ENCODE measurements around the gene HERC4.

Gene HERC4

DNA sequence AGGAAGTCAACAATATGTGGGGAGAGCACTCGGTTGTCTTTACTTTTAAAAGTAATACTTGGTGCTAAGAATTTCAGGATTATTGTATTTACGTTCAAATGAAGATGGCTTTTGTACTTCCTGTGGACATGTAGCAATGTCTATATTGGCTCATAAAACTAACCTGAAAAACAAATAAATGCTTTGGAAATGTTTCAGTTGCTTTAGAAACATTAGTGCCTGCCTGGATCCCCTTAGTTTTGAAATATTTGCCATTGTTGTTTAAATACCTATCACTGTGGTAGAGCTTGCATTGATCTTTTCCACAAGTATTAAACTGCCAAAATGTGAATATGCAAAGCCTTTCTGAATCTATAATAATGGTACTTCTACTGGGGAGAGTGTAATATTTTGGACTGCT lies 157.9 kb downstream of the HERC4 start:
- ChIA-PET POLR2A (no interaction called here), CTCF (interaction anchor here (0.6 kb wide), 1 partner anchor 102 kb away, joined by 4 read pairs; no protein-coding TSS in a partner anchor)
- TF ChIP-seq HDGF (IDR thresholded peaks at IDR 0.05; ENCODE audit: borderline replicate concordance) = no peak
- no peak for TF ChIP-seq SUZ12 (IDR thresholded peaks at IDR 0.05)
- TF ChIP-seq LEF1 (IDR thresholded peaks at IDR 0.05; ENCODE audit: borderline replicate concordance) = no peak
- no peak for TF ChIP-seq ARNT (IDR thresholded peaks at IDR 0.05)
- TF ChIP-seq SP1 (IDR thresholded peaks at IDR 0.05) = no peak
- TF ChIP-seq ELF4 (IDR thresholded peaks at IDR 0.05) = no peak
- TF ChIP-seq NFRKB (IDR thresholded peaks at IDR 0.05) = no peak
- TF ChIP-seq ZNF384 (IDR thresholded peaks at IDR 0.05) = no peak
- no peak for TF ChIP-seq FOXK2 (IDR thresholded peaks at IDR 0.05)
- no peak for TF ChIP-seq CTBP1 (IDR thresholded peaks at IDR 0.05; ENCODE audit: borderline replicate concordance)
- TF ChIP-seq, protein P1, sequence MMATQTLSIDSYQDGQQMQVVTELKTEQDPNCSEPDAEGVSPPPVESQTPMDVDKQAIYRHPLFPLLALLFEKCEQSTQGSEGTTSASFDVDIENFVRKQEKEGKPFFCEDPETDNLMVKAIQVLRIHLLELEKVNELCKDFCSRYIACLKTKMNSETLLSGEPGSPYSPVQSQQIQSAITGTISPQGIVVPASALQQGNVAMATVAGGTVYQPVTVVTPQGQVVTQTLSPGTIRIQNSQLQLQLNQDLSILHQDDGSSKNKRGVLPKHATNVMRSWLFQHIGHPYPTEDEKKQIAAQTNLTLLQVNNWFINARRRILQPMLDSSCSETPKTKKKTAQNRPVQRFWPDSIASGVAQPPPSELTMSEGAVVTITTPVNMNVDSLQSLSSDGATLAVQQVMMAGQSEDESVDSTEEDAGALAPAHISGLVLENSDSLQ (IDR thresholded peaks at IDR 0.05) = no peak
- TF ChIP-seq FOXM1 (IDR thresholded peaks at IDR 0.05; ENCODE audit: borderline replicate concordance) = no peak
- no peak for TF ChIP-seq BHLHE40 (IDR thresholded peaks at IDR 0.05; ENCODE audit: borderline replicate concordance)
- no peak for TF ChIP-seq FOXA1 (IDR thresholded peaks at IDR 0.05)
- no peak for DNase-seq (ENCODE audit: extremely low spot score)

DNA sequence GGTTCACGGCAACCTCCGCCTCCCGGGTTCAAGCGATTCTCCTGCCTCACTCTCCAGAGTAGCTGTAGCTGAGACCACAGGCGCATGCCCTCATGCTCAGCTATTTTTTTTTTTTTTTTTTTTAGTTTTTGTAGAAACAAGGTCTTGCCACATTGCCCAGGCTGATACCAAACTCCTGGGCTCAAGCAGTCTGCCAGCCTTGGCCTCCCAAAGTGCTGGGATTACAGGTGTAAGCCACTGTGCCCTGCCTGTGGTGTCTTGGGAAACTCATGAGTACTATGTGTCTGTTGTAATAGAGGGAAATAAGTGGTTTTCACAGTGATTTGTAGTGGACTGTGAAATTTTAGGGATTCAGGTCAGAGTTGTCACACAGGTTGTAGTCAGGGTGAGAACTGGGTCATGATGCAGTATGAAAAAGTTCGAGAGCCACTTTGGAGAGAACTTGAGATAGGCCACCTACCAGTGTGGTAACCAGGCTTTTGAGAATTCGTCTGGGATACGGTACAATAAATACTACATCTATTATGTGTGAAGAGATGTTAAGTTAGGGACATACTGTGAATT lies 160.2 kb downstream of the HERC4 start:
- ChIA-PET POLR2A (no interaction called here), CTCF (no interaction called here)
- TF ChIP-seq BHLHE40 (IDR thresholded peaks at IDR 0.05; ENCODE audit: borderline replicate concordance) (no peak), L3MBTL2 (conservative IDR thresholded peaks at IDR 0.05) (no peak), FOXM1 (IDR thresholded peaks at IDR 0.05; ENCODE audit: borderline replicate concordance) (no peak)
- no peak for DNase-seq (ENCODE audit: extremely low spot score)

DNA sequence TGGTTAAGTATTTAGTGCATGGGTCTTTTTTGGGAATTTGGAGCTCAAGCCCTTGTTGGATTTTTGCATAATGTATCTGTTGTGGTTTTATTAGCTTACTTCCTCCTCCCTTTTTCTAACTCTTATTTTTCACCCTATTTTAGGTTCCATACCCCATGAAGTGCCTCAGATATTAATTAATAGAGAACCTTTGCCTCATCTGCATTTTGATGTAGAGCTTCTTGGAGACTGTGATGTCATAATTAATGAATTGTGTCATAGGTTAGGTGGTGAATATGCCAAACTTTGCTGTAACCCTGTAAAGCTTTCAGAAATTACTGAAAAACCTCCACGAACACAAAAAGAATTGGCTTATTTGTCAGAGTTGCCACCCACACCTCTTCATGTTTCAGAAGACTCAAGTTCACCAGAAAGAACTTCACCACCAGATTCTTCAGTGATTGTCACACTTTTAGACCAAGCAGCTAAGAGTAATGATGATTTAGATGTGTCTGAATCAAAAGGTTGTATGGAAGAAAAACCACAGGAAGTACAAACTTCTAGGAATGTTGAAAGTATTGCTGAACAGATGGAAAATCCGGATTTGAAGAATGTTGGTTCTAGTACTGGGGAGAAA lies 162.6 kb downstream of the HERC4 start:
- ChIA-PET CTCF (no interaction called here), POLR2A (no interaction called here)
- no peak for DNase-seq (ENCODE audit: extremely low spot score)
- TF ChIP-seq FOXM1 (IDR thresholded peaks at IDR 0.05; ENCODE audit: borderline replicate concordance) = no peak
- TF ChIP-seq ELF4 (IDR thresholded peaks at IDR 0.05) = no peak
- TF ChIP-seq LEF1 (IDR thresholded peaks at IDR 0.05; ENCODE audit: borderline replicate concordance) = no peak
- no peak for TF ChIP-seq FOXA1 (IDR thresholded peaks at IDR 0.05)
- no peak for TF ChIP-seq SP1 (IDR thresholded peaks at IDR 0.05)
- no peak for TF ChIP-seq FOXK2 (IDR thresholded peaks at IDR 0.05)
- no peak for TF ChIP-seq L3MBTL2 (conservative IDR thresholded peaks at IDR 0.05)
- no peak for TF ChIP-seq ZNF384 (IDR thresholded peaks at IDR 0.05)
- TF ChIP-seq SUZ12 (IDR thresholded peaks at IDR 0.05) = no peak

DNA sequence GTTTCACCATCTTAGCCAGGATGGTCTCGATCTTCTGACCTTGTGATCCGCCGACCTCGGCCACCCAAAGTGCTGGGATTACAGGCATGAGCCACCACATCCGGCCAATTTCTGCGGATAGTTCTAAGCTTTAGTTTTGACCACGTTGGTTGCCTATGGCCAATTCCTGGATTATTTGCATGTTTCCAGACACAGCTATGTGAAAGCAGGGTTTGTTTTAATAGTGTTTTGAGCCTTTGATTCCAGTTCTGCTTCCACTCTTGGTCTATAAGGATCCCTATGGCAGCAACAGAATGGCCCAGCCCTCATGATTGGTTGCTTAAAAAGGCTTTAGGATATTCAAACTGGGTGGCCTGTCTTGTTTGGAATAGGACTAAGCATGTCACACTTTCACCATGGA lies 171.5 kb downstream of the HERC4 start:
- CTCF ChIA-PET = no interaction called here
- DNase-seq (ENCODE audit: extremely low spot score) = no peak
- POLR2A ChIA-PET = no interaction called here
- TF ChIP-seq SUZ12 (IDR thresholded peaks at IDR 0.05) (no peak), BHLHE40 (IDR thresholded peaks at IDR 0.05; ENCODE audit: borderline replicate concordance) (no peak), HDGF (IDR thresholded peaks at IDR 0.05; ENCODE audit: borderline replicate concordance) (no peak), L3MBTL2 (conservative IDR thresholded peaks at IDR 0.05) (no peak), TARDBP (IDR thresholded peaks at IDR 0.05) (no peak), FOXA1 (IDR thresholded peaks at IDR 0.05) (no peak), CTBP1 (IDR thresholded peaks at IDR 0.05; ENCODE audit: borderline replicate concordance) (no peak), LEF1 (IDR thresholded peaks at IDR 0.05; ENCODE audit: borderline replicate concordance) (no peak), ARNT (IDR thresholded peaks at IDR 0.05) (no peak)

DNA sequence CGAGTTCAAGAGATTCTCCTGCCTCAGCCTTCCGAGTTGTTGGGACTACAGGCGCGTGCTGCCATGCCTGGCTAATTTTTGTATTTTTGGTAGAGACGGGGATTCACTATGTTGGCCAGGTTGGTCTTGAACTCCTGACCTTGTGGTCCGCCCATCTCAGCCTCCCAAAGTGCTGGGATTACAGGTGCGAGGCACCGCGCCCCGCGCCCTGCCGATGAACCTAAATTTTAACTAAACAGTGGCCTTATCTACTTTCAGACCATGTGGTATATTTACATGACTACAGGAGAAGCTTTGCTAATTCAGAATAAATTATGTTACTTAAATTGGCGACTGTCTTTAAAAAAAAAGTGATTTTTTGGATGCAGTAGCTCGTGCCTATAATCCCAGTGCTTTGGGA lies 181.4 kb downstream of the HERC4 start:
- no peak for DNase-seq (ENCODE audit: extremely low spot score)
- ChIA-PET CTCF (no interaction called here), POLR2A (interaction anchor here (1.4 kb wide), 1 partner anchor 8 kb away, joined by 3 read pairs; no protein-coding TSS in a partner anchor)
- TF ChIP-seq FOXK2 (IDR thresholded peaks at IDR 0.05) (no peak), FOXA1 (IDR thresholded peaks at IDR 0.05) (no peak), HDGF (IDR thresholded peaks at IDR 0.05; ENCODE audit: borderline replicate concordance) (no peak), TARDBP (IDR thresholded peaks at IDR 0.05) (no peak), ELF4 (IDR thresholded peaks at IDR 0.05) (no peak), ARNT (IDR thresholded peaks at IDR 0.05) (no peak), NFRKB (IDR thresholded peaks at IDR 0.05) (no peak), CTBP1 (IDR thresholded peaks at IDR 0.05; ENCODE audit: borderline replicate concordance) (no peak), ZNF384 (IDR thresholded peaks at IDR 0.05) (no peak), SUZ12 (IDR thresholded peaks at IDR 0.05) (no peak), LEF1 (IDR thresholded peaks at IDR 0.05; ENCODE audit: borderline replicate concordance) (no peak), L3MBTL2 (conservative IDR thresholded peaks at IDR 0.05) (no peak)
- TF ChIP-seq, protein P1 (IDR thresholded peaks at IDR 0.05) = no peak

DNA sequence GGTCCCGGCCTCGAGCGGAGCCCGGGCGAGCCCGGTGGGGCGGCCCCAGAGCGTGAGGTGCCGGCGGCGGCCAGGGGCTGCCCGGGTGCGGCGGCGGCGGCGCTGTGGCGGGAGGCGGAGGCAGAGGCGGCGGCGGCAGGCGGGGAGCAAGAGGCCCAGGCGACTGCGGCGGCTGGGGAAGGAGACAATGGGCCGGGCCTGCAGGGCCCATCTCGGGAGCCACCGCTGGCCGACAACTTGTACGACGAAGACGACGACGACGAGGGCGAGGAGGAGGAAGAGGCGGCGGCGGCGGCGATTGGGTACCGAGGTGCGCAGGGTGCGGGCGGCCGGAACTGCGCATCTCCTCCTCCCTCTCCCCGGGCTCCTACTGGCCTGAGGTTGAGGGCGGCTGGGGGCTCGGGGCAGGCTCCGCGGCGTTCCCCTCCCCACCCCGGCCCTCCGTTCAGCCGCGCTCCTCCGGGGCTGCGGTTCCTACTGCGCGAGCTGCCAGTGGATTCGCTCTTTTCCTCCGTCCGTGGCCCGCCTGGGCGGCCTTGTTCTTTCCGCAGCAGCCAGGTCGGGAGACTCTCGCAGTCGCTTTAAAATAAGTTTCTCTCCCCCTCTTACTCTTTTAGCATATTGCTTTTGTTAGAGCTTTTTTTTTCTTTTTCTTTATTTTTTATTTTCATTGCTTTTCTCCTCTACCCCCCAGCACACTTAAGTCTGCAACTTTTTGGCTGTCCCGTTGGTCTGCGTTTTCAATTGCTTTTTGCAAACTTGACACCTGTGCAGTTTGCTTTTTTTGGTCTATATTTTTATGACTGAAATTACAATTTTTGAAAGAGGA lies 190.0 kb downstream of the HERC4 start:
- ChIA-PET CTCF (interaction anchor here (0.6 to 1.1 kb wide), 4 partner anchors 13 to 418 kb away, joined by 3 to 4 read pairs (median 4); no protein-coding TSS in a partner anchor), POLR2A (interaction anchor here (0.7 to 1.2 kb wide), 4 partner anchors 9 to 97 kb away, joined by 3 read pairs; no protein-coding TSS in a partner anchor)
- DNase-seq (ENCODE audit: extremely low spot score) = peak; percentile 63
- no peak for TF ChIP-seq FOXA1 (IDR thresholded peaks at IDR 0.05)
- TF ChIP-seq ARNT (IDR thresholded peaks at IDR 0.05) = 0 out of 2 replicates have a peak, but pooled peaks have one; percentile 63
- no peak for TF ChIP-seq NFRKB (IDR thresholded peaks at IDR 0.05)
- TF ChIP-seq FOXK2 (IDR thresholded peaks at IDR 0.05) = no peak
- peak; percentile 70; the same call in 1 of the 2 replicates for TF ChIP-seq LEF1 (IDR thresholded peaks at IDR 0.05; ENCODE audit: borderline replicate concordance)

Data from HEK293T (cell line).